Measurements from ENCODE around the gene PCAT6.
"Not testable (repeated sequence)": the region's sequence is repeated elsewhere in the genome, so short reads cannot be mapped to it uniquely, and the experiment has no call there.

PCAT6 gene

DNA sequence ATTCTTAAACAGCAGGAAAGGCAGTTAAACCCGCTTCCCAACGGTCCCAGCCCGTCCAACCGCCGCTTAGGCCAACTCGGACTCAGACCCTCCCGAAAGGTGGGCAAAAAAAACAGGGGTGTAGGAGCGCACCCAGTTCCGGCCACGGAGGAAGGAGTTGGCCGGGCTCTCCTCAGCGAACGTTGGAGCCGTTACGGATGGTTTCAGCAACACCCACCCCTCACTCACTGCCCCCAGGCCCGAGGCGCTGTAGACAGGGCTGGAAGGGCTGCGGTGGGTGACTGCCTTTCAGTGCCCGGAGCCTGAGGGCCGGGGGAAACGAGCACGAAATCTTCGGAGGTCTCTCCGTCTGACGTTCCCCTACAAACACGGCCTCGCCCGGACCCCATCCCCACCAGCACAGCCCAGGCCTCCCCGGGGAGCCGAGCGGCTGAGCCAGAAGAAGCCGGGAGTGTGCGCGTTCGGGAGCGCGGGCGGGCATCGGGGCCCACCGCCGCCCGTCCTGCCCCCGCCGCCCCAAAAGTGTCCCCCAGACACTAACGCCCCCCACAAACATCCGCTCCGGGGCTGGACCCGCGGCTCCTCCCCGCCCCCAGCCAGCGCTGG, 3.8 kb upstream of the PCAT6 start:
- DNase-seq (ENCODE audit: insufficient read length, low spot score): no peak

DNA sequence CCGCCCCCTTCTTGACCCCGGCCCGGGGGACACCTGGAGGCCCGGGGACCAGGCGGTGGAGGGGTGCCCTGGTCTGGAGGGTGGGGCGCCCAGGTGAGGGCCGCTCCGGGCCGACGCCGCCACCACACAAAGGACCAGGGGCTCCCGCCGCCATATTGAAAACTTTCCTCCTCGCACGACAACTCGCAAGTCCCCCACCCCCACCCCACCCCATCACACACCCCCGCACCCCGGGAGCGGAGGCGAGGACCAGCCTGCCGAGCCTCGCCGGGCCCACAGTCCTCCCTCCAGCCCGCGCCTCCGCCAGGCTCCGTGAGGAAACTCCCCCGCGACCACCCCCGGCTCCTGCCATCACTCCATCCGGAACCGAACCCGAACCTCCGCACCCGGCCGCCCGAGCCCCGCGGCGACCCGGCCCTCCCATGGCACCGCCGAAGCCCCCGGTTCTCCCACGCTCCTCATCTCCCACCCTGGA, 3.3 kb upstream of the PCAT6 start:
- FAIRE-seq (no peak), DNase-seq (ENCODE audit: insufficient read length, low spot score) (no peak)

More for the DNA sequence above, 3.8 kb upstream of the PCAT6 start:
- no peak for FAIRE-seq

DNA sequence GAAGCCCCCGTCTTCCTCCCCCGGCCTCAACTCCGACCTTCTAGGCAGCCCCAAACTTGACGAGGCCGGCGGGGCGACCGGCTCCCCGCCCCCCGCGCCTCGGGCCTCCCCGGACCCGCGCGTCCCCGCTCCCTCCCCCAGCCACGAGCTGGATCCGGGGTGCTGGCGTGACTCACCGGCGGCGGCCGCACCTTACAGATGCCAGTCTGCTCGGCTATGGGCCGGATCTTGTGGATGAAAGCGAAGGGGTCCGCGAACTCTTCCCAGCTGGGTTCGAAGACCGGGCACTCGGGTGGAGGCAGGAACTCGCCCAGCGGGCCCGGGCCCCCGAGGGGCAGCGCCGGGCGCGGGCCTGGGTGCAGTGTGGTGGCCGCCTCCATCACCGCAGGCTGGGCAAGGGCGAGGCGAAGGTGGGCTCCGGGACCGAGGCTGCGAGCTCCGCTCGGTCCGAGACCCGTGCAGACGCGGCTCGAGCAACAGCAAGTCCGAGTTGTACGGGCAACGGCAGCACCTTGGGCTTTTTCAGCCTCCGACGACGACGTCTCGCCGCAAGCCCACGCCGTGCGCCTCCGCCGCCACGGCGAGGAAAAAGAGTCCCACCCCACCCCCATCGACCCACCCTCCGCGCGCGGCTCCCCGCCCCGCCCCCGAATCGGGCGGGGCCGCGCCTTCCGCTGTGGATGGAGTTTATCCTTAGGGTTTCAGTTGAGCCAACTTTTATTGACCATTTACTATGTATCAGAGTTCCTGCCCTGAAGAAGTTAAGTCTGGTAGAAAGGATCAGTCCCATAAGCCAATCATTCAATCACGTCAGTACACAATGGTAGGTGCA, 2.6 kb upstream of the PCAT6 start, which contains the start of gene KDM5B:
KDM5B (minus strand) TSS at position 496 of the 832 bp plus-strand sequence; CDS start at position 380, 116 bp downstream.
- DNase-seq (ENCODE audit: insufficient read length, low spot score) (no peak), FAIRE-seq (no peak)

DNA sequence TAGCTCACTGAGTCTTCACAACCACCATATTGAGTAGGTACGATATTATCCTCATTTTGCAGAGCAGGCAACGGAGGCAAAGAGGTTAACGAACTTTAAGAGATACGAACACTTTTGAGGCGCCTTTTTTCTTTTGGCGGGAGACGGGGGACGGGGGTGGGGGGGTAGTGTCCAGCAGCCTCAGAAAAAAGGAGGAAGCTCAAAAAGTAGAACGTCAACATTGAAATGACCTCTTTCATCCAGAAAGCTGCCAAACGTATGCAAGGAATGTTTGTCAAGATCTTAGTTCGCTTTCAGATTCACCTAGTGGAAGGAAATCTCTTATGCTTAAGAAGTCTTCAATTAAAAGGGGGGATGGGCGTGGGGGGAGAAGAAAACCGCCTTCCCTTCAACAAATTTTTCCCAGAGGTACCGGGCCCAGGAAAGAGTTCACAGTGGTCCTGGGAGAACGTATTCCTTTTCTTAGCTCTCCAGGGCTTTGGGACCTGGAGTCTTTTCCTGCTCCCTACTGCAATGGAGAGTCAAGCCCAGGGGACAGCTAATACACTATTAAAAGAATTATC, 1.1 kb upstream of the PCAT6 start:
- FAIRE-seq: no peak
- no peak for DNase-seq (ENCODE audit: insufficient read length, low spot score)

DNA sequence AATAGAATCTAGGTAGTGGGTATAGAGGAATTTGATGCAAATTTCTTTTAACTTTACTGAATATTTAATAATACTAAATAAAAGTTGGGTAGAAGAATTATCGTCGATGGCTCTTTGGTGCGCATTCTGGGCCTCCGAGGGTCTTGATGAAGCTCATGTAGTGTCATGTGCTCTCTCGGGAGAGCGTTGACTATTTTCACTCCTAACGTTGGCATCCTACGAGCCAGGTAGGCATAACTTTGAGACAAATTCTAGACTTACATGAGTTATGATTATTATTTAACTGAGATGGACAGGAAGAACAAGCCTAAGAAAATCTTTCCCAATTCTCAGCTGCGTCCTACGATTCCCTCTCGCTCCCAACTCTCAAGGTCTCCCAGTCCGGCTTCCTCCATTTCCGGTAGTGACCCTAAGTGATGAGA, 550 bp upstream of the PCAT6 start:
- DNase-seq (ENCODE audit: insufficient read length, low spot score) (no peak), FAIRE-seq (no peak)

DNA sequence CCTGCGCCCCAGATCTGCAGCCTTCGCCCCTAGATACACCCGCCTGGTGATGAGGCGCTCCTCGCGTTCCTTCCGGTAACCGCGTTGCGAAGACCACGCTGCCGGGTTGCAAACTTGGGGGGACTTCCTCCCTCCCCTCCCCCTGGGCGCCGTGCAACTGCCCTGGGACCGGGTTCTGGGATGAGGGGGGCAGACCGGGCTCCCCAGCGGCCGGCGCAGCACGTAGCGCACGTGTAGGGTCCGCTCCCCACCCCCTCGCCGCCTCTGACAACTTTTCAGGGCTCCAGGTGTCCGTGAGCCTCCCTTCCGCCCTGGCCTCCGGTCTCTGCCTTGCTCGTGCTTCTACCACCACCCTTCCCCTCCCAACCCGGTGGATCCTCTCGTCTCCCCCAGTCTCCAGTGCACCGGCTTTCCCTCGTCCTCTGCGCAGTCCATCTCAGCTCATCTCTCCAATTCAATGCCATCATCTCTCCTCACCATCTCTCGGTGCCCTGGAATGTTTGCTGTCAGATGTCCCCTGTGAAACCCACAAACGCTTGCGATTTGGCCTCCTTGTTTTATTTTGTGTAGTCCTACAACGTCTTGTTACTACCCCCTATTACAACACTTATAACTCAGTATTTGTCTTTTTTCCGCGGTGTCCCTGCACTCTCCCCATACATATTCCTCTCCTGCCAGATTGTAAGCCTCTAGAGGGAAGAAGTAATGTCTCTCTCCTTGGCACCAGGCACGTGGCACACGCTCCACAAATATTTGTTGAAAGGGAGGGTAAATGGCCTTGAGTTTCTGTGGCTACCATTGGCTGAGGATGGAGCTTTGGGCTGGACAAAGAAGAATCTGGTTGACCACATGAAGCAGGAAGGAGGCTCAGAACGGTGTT, 782 bp downstream of the PCAT6 start:
- no peak for DNase-seq (ENCODE audit: insufficient read length, low spot score)
- no peak for FAIRE-seq

DNA sequence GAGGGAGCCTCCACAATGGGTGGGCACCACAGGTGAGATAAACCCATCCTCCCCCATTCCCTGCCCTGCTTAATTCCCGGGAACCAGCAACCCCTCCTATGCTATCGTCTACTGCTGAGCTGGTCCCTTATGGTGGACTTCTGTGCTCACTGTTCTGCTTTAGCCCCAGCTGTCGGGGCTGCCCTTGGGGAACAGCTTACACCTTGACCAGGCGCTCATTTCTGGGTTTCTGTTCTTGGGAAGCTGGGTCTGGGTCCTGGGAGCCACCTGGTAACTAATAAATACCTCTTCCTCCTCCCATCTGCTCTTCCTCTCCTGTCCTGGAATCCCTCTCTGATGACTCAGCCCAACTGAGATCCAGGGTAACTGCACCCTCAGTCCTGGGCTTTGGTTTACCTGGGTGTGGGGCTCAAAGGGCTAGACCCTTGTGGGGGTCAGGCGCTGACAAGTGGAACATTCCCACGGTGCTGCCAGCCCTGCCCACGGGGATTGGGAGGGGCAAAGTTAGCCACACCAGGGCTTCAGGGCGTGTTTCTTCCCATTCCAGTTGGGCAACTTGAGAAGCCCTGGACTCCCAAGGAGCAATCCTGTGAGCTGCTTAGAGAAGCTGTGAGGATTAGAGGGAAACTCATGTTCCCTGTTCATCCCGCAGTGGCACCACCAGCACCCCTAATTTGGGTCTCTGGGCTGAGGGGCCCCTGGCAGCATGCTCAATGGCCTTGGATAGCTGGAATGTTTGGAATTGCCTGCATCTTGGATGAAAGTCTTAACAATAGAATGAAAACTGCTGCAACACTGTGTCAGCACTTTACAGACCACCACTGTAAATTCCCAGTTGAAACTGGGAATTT, 1.6 kb downstream of the PCAT6 start:
- DNase-seq (ENCODE audit: insufficient read length, low spot score): no peak
- no peak for FAIRE-seq

DNA sequence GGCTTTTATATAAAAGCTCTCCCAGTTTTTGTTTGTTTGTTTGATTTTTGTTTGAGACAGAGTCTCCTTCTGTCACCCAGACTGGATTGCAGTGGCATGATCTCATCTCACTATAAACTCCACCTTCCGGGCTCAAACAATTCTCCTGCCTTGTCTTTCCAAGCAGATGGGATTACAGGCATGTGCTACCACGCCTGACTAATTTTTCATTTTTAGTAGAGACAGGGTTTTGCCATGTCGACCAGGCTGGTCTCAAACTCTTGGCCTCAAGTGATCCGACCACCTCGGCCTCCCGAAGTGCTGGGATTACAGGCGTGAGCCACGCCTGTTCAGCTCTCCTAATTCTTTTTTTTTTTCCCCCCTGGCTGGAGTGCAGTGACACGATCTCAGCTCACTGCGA, 4.4 kb downstream of the PCAT6 start:
- FAIRE-seq (no peak), DNase-seq (ENCODE audit: insufficient read length, low spot score) (no peak)

DNA sequence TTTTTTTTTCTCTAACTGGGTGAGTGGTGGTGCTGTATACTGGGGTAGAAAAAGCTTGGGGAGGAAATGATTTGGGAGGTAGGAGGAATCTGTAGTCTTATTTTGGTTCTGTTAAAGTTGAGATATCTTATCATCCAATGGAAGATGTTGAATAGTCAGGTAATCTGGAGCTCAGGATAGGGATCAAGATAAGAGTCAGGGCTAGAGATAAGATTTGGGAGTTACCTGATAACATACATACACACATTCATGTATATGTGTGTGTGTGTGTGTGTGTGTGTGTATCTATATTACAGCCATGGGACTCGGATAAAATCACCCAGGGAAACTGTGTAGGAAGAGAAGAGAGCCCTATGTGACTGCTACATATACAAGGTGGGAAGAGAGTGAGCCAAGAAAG, 8.1 kb downstream of the PCAT6 start:
- FAIRE-seq (no peak), DNase-seq (ENCODE audit: insufficient read length, low spot score) (no peak)

DNA sequence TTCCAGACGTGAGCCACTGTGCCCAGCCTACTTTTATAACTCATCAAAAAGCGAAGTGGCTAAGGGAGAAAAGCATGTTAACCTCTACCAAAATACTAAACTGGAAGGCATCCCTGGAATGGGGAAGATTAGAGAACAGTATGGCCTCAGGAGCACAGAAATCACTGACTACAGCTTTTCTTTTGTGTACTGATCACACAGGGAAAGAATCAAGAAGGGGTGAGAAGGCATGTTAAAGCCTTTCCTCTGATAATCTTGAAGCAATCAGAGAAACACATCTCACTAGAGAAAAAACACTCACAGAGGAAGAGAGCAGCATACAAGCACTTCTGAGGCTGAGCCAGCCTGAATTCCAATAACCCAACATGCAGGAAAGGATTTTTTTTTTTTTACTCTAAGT, 10.7 kb downstream of the PCAT6 start:
- DNase-seq (ENCODE audit: insufficient read length, low spot score) (no peak), FAIRE-seq (no peak)

DNA sequence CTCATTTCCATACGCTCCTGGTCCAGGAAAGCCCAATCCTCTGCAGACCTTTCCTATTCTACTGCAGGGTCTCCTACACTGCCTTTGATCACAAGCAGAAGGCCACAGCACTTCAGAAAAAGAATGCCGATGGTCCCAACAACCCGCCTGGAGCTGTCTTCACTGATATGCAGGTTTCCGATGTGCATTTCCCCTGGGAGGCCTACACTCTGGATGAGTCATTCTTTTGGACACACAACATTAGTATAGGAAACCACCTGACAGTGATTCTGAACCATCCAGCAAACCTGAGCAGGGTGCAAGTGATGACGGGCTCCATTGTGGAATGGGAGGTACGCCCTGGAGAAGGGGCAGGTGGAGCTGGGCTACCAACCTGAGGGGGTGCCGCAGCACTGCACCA, 15.0 kb downstream of the PCAT6 start:
- no peak for FAIRE-seq
- DNase-seq (ENCODE audit: insufficient read length, low spot score): no peak

DNA sequence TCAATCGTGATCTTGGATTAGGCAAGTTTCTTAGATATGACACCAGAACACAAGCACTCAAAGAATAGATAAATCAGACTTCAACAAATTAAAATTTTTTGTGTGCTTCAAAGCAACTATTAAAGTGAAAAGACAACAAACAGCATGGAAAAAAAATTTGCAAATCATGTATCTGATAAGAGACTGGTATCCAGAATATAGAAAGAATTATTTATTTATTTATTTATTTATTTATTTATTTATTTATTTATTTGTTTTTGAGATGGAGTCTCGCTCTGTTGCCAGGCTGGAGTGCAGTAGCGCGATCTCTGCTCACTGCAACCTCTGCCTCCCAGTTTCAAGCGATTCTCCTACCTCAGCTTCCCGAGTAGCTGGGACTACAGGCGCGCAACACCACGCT, 18.5 kb downstream of the PCAT6 start:
- FAIRE-seq; DNase-seq (ENCODE audit: insufficient read length, low spot score): not testable (repeated sequence)

DNA sequence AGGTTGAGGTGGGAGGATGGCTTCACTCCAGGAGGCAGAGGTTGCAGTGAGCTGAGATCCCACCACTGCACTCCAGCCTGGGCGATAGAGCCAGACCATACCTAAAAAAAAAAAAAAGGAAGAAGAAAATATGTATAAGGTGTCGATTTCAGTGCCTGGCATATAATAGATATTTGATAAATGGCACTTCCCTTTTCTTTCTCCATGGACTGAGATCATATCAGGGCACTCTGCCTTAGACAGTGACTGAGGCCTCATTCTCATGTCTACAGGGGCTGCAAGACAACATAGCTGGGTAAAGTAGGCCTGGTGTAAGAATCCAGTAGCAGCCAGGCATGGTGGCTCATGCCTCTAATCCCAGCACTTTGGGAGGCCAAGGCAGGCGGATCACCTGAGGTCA, 21.2 kb downstream of the PCAT6 start:
- DNase-seq (ENCODE audit: insufficient read length, low spot score) (no peak), FAIRE-seq (no peak)

DNA sequence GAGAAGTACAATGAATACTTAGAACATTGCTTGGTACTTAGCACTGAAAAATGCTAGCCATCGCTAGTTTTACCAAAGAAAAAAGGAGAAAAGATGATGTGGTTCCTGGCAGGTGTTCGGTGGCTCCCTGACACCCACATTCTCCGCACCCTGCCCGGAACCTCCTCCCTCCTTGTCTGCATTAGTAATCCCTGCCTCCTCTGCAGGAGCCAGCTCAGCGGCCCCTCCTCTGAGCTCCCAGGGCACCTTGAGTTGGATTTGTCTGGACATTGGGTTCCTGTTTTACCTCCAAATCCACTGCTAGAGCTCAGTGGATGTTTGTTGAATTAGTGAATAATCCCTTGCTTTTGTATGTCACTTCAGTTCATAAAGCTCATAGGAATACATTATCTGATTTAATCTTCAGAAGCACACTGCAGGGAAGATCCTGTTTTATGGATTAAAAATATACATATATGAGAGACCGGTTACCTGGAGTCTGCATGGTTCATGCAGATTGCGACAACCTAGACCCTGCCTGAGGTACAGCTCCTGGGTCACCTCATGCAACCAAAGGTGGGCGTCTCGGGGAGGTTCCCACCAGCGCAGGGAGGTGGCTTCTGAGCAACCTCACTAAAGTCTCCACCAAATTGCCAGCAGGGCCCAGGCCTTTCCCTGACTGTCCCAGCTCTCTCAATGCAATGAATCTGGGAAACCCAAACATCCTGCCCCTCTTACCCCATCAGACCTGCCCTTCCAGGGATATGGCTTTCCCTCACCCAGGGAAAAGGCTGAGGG, 24.2 kb downstream of the PCAT6 start:
- DNase-seq (ENCODE audit: insufficient read length, low spot score): no peak
- FAIRE-seq: no peak

DNA sequence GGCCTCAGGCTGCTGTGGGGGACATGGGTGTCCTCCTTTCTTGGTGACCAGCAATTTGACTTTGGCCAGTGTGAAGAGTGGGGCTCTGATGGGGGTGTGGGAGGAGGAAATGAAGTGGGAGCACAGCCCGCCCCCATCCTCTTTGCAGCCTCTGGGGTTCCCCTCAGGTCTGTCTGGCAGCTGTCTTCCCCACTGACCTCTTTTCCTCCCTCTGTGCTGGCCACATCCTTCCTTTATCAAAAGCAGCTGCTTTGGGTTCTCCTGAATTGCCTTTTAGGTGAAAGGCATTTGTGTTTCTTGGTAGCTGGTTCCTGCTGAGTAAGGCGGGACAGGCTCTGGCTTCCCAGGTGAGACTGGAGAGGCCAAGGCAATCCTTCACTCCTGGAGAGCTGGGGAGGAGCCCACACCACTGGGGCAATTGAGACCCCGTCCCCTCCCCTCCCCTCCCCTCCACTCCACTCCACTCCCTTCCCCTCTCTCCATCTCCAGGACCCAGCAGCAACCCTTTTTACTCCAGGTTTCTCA, 24.9 kb downstream of the PCAT6 start:
- DNase-seq (ENCODE audit: insufficient read length, low spot score) (no peak), FAIRE-seq (no peak)

DNA sequence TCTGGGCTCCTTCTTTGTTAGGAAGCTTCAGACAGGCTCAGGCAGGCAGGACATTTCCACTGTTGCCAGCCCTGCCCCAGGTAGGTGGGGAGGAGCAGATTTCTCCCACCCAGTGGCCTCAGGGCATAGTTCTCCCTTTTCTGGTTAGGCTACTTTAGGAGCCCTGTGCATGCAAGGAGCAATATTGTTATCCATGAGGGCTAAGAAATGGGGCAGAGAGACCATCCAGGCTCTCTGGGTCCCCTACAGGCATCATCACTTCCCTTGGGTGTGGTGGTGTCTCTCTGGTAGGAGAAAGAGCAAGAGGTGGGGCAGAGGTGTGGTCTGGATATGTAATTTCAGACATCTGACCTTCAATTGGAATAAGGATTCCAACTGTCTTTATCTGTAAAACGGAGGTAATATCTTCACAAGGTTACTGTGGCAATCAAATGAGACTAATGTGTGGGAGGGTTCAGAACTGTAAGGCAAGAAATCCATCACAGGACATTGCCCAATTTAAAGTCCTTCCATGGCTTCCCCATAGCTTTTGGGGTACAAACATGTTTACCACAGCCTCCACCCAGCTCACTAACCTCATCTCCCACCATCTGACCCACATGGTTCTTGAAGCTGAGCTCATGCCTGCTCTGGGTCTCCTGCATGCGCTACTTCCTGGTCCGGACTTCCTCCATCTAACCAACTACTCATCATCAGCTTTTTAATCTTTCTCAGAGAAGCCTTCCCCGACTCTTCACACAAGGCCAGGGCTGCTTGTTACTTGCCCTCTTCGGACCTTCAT, 26.1 kb downstream of the PCAT6 start:
- FAIRE-seq (no peak), DNase-seq (ENCODE audit: insufficient read length, low spot score) (no peak)

DNA sequence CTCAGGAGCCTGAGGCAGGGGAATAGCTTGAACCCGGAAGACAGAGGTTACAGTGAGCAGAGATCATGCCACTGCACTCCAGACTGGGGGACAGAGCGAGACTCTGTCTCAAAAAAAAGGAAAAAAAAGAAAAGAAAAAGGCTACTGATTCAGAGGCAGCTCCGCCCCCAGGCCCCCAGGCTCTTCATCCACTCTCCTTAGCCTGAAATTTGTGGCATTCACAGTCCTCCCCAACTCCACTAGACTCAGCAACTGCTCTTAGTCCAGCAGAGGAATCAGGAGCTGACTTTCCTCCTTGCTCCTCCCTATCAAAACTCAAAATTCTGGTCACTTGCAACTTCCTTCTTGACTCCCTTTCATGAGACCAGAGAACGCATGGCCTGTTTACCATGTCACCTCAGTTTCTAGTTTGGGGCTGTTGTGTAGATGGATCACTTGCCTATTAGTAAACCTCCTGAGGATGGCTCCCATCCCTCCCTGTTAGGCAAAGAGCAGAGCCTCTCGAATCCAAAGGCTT, 27.1 kb downstream of the PCAT6 start:
- FAIRE-seq (no peak), DNase-seq (ENCODE audit: insufficient read length, low spot score) (no peak)

DNA sequence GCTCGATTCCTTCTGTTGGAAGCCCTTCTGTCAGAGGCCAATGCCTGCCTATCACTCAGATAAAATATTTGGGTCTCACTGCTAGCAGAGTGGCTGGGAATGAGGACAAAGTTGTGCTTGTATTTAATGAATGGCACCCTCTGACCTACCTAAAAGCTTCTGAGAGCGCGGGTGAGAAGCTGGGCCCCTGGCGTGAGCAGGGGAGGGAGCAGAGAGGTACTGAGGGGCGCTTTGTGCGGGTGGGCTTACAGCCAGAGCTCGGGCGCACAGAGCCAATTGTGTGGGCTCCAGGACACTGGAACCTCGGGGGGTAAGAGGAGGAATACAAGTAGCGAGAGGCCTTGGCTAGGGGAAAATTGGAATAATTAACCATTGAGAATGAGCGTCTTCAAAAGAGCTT, 32.3 kb downstream of the PCAT6 start:
- no peak for FAIRE-seq
- no peak for DNase-seq (ENCODE audit: insufficient read length, low spot score)
